IPS-18a (cell line): ENCODE data around the gene WBP2NL.
A peak's percentile ranks its signal among the peaks of the same experiment; 100 is the strongest.

Experiments
- H3K27ac ChIP-seq: one replicate; pipeline ENCODE4 v1.5.1; 2013; ENCODE audit warnings: low read length
- H3K27me3 ChIP-seq: one replicate; pipeline ENCODE4 v1.6.1; 2013; ENCODE audit warnings: mild to moderate bottlenecking, low read length; ENCODE audit not compliant: control insufficient read depth, insufficient read depth
- H3K36me3 ChIP-seq: one replicate; pipeline ENCODE4 v1.6.1; 2013; ENCODE audit warnings: low read depth, low read length; ENCODE audit not compliant: control insufficient read depth
- H3K4me1 ChIP-seq: one replicate; pipeline ENCODE4 v1.6.1; 2013; ENCODE audit warnings: low read depth, low read length; ENCODE audit not compliant: control insufficient read depth
- H3K4me3 ChIP-seq: one replicate; pipeline ENCODE4 v1.5.1; 2013; ENCODE audit warnings: low read length
- H3K9ac ChIP-seq: one replicate; pipeline ENCODE4 v1.6.1; 2013; ENCODE audit warnings: mild to moderate bottlenecking, low read length, moderate library complexity
- H3K9me3 ChIP-seq: one replicate; pipeline ENCODE4 v1.6.1; 2013; ENCODE audit warnings: low read depth, low read length; ENCODE audit not compliant: control insufficient read depth

WBP2NL gene

DNA sequence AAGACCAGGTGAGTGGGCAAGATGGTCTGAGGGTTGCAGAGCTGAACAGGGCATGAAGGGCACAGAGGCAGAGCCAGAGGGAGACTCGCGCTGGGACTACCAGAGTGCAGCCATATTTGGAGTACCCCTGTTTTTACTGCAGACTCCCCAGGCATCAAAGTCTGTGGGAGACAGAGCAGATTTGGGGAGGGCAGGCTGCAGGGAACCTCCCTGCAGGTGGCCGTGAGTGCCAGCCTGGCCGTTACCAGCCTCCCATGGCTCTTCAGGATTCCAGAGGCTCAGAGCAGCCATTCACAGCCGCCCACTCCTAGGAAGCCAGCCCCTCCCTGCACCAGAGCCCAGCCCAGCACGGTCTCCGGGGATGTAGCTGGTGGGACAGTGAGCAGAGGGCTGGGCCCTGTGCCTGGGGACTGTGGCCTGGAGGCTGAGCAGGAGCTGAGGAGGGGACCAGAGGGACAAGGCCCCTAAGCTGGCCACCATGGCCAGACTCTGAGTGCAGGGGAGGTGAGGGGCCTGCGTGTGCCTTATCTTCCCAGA, 29.4 kb upstream of the WBP2NL start, which contains the start of gene SEPTIN3:
TSS of gene SEPTIN3 (plus strand) at position 334 of the 537 bp plus-strand sequence. CDS start 2,050 bp downstream, outside the sequence.
- H3K4me3 ChIP-seq, result no peak within 1 kb of the TSS
- H3K9me3 ChIP-seq, result no peaks in the 10 kb centered on the region
- peaks cover 8% of the 10 kb centered on the region for H3K27me3 ChIP-seq
- no peak within 1 kb of the TSS for H3K27ac ChIP-seq
- H3K9ac ChIP-seq, result no peak within 1 kb of the TSS
- H3K36me3 ChIP-seq, result no peaks in the 10 kb centered on the region
- no peaks in the 10 kb centered on the region for H3K4me1 ChIP-seq

GRCh38 chr22:41970601-41971000, 28.0 kb upstream of the WBP2NL start:
- no peak overlapping the region for H3K27ac ChIP-seq

DNA sequence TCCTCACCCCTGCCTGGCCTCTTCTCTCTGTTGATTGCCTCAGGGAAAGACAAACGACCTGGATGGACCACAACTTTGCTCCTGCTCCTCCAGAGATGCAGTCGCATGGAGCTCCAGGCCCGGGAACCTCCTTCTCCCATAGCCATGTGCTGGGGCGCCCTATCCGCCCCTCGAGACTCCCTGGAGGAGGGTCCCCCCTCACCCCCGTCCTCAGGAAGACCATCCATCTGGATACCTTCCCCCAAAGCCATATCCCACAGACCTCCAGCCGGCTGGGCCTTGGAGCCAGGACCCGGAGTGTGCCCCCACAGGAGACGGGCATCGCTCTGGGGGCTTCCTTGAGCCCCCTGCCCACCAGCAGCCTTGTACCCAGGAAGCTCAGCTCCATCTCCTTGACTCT, 27.2 kb upstream of the WBP2NL start:
- H3K27ac ChIP-seq, result no peak overlapping the region
- H3K4me3 ChIP-seq, result no peak overlapping the region
- H3K9me3 ChIP-seq, result no peaks in the 10 kb centered on the region
- no peak overlapping the region for H3K9ac ChIP-seq
- no peaks in the 10 kb centered on the region for H3K4me1 ChIP-seq
- peaks cover 30% of the 10 kb centered on the region for H3K27me3 ChIP-seq
- H3K36me3 ChIP-seq, result no peaks in the 10 kb centered on the region

More at GRCh38 chr22:41970601-41971000, 28.0 kb upstream of the WBP2NL start:
- no peak overlapping the region for H3K4me3 ChIP-seq
- H3K27me3 ChIP-seq, result peaks cover 21% of the 10 kb centered on the region
- no peak overlapping the region for H3K9ac ChIP-seq
- no peaks in the 10 kb centered on the region for H3K9me3 ChIP-seq
- H3K36me3 ChIP-seq, result no peaks in the 10 kb centered on the region
- no peaks in the 10 kb centered on the region for H3K4me1 ChIP-seq

DNA sequence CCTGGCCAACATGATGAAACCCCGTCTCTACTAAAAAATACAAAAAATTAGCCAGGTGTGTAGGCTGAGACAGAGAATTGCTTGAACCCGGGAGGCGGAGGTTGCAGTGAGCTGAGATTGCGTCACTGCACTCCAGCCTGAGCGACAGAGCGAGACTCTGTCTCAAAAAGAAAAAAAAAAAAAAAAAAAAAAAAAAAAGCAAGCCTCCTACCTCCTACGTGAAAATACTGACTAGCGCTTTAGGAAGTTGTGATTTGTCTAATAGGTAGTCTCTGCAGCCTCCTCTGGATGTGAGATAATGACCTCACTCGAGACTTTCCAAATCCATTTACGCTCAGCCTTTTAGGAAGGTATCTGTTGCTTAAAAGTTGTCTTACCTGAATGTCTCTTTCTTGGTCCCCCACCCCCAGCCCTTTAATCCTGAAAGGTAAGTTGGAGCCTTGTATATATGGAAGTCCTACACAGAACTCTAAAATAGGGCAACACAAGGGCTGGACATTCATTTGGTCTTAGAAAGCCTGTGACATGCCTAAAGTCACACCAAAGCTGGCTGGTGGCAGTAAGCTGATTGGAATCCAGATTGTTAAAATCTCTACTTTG, 23.8 kb upstream of the WBP2NL start:
- Histone ChIP-seq H3K27ac (no peak overlapping the region), H3K9ac (no peak overlapping the region), H3K4me1 (peaks cover 7% of the 10 kb centered on the region), H3K36me3 (no peaks in the 10 kb centered on the region), H3K27me3 (peaks cover 39% of the 10 kb centered on the region), H3K9me3 (no peaks in the 10 kb centered on the region), H3K4me3 (no peak overlapping the region)

DNA sequence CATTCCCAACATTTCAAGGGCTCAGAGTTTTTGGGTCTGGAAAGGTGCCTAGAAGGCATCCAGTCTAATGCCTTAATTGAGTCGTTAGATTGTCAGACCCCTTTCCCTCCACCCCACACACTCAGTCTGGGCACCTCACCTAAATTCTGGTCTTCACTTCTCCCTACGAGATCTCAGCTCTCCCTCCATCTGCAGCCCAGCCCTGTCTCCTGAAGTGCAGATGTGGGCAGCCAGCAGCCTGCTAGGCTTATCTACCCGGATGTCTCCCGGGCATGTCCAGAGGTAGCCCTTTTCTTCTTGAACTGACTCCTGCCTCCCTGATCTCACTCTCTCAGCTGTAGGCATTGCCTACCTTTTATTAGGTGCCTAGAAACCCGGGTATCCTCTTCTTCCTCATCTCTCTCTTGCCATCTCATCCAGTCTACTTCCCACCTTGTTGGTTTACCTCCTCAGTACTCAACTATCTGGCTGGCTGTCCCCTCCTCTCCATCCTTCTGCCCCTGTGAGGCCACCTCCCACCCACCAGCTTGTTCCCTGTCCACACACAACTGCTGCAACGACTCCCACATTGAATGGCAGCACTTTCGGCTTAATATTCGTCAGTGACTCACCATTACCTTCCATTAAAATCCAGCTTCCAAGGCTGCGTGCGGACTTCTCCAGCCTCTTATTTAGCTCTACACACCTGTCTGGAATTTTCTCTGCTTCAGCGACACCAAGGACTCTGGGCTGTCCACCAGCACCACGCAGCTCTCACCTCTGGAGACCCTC, 23.1 kb upstream of the WBP2NL start:
- no peaks in the 10 kb centered on the region for H3K9me3 ChIP-seq
- no peak overlapping the region for H3K27ac ChIP-seq
- H3K36me3 ChIP-seq, result no peaks in the 10 kb centered on the region
- H3K4me3 ChIP-seq, result peak overlapping the region; percentile 45
- peaks cover 7% of the 10 kb centered on the region for H3K4me1 ChIP-seq
- H3K27me3 ChIP-seq, result peaks cover 39% of the 10 kb centered on the region
- H3K9ac ChIP-seq, result no peak overlapping the region

- no peak overlapping the region for H3K9ac ChIP-seq
- peak overlapping the region; percentile 45 for H3K4me3 ChIP-seq
- H3K36me3 ChIP-seq, result no peaks in the 10 kb centered on the region
- peaks cover 7% of the 10 kb centered on the region for H3K4me1 ChIP-seq
- peaks cover 39% of the 10 kb centered on the region for H3K27me3 ChIP-seq
- H3K9me3 ChIP-seq, result no peaks in the 10 kb centered on the region
- no peak overlapping the region for H3K27ac ChIP-seq
Measured at GRCh38 chr22:41976070-41976901, 22.3 kb upstream of the WBP2NL start.

DNA sequence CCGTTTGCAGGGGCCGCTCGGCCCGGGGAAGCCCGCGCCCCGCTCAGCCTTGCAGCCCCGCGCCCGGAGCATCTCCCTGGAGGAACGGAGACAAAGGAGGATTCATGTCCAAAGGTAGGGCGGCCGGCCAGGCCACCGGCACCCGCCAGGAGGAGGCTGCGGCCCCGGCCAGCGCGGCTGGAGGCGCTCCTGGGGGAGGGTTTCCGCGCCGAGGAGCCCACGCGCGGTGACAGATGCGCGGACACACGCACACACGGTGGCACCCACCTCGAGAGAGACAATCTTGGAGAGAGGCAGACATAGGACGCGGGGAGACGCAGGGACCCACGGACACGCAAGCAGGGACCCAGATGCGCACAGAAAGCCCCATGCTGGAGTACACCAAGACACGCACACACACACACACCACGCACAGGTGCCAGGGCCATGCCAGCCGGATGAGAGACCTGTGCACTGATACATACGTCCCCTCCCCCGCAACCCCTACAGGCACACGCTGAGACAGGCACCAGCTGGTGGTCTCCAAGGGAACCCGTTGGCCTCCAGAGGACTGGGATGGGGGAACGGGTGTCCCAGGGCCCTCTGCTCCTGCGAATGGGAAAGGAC, 21.5 kb upstream of the WBP2NL start:
- H3K27ac ChIP-seq, result no peak overlapping the region
- peaks cover 7% of the 10 kb centered on the region for H3K4me1 ChIP-seq
- H3K36me3 ChIP-seq, result no peaks in the 10 kb centered on the region
- no peaks in the 10 kb centered on the region for H3K9me3 ChIP-seq
- peak overlapping the region; percentile 68 for H3K4me3 ChIP-seq
- peak overlapping the region; percentile 61 for H3K9ac ChIP-seq
- H3K27me3 ChIP-seq, result peaks cover 39% of the 10 kb centered on the region

GRCh38 chr22:41978732-41979131, 19.9 kb upstream of the WBP2NL start:
- peaks cover 34% of the 10 kb centered on the region for H3K27me3 ChIP-seq
- no peak overlapping the region for H3K4me3 ChIP-seq
- H3K4me1 ChIP-seq, result peaks cover 7% of the 10 kb centered on the region
- no peak overlapping the region for H3K27ac ChIP-seq
- H3K36me3 ChIP-seq, result no peaks in the 10 kb centered on the region
- no peak overlapping the region for H3K9ac ChIP-seq
- no peaks in the 10 kb centered on the region for H3K9me3 ChIP-seq

DNA sequence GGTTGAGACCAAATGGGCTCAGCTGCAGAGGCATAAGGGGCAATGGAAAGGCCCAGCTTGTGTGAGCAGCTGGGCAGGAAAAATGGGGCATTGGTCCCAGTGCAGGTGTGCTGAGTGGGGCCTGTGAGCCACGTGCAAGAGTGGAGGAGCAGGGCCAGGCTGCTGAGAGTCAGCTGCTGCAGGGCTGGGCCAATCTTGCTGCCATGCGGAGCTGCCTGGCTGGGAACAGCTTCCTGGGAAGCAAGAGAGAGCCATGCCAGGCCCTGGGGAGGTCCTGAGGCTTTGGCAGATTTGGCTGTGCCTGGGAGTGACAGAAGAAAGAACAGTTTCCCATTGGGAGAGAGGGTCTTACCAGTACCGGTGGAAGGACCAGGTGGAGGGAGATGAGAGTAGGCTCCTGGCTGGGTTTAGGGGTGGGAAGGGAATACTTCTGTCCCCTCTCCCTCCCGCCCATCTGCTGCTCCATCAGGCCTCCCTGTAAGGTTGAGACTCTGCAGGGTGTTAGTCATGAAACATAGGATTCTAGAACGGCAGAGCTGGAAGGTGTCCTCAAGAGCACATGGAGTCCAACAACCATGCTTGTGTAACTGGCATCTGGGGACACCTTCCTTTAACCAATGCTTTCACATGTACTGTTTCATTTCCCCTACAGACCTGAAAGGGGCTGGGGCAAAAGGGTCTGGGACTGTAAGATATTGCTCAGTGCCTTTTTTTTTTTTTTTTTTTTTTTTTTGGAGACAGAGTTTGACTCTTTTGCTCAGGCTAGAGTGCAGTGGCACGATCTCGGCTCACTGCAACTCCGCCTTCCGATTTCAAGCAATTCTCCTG, 19.0 kb upstream of the WBP2NL start:
- peaks cover 7% of the 10 kb centered on the region for H3K4me1 ChIP-seq
- H3K4me3 ChIP-seq, result no peak overlapping the region
- H3K9me3 ChIP-seq, result no peaks in the 10 kb centered on the region
- H3K36me3 ChIP-seq, result no peaks in the 10 kb centered on the region
- H3K27me3 ChIP-seq, result peaks cover 28% of the 10 kb centered on the region
- H3K27ac ChIP-seq, result no peak overlapping the region
- no peak overlapping the region for H3K9ac ChIP-seq

DNA sequence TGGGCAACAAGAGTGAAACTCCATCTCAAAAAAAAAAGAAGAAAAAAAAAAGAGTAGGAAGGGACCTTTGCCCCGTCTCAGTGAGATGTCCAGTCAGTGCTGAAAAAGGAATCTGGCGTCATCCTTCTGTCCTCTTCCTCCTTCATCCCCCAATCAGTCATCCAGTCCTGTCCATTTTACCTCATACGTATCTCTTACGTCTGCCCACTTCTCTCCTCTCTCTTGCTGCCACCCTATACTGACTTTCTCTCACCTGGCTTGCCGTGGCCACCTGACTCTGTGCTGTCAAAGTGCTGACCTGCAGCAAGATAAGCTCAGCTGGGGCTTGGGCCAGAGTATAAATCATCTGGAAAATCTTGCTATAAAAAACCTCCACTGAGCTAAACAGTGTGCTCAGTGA, 15.7 kb upstream of the WBP2NL start:
- Histone ChIP-seq H3K27me3 (no peaks in the 10 kb centered on the region), H3K27ac (no peak overlapping the region), H3K36me3 (no peaks in the 10 kb centered on the region), H3K9me3 (no peaks in the 10 kb centered on the region), H3K4me3 (no peak overlapping the region), H3K9ac (no peak overlapping the region), H3K4me1 (peaks cover 4% of the 10 kb centered on the region)
